Medulla oblongata (tissue), 1 donor: ENCODE data around the gene INSC.

ENCODE experiments used
- DNase-seq: peaks from one replicate; pipeline ENCODE4 v3.0.0-alpha.2; 2015; ENCODE audit errors: extremely low spot score

Gene INSC

GRCh38 chr11:15108592-15109130, 6.1 kb upstream of the INSC start:
- no peak for DNase-seq

- no peak for DNase-seq
These were observed 5.1 kb upstream of the INSC start for GRCh38 chr11:15109602-15110001.

- DNase-seq: no peak
These were observed 3.5 kb upstream of the INSC start for GRCh38 chr11:15111215-15111614.

GRCh38 chr11:15112131-15112541, 2.6 kb upstream of the INSC start:
- DNase-seq: no peak

- peak; percentile 18 for DNase-seq
These were observed 1.3 kb upstream of the INSC start for GRCh38 chr11:15113381-15113780.

GRCh38 chr11:15115686-15116085, 963 bp downstream of the INSC start:
- DNase-seq: no peak

GRCh38 chr11:15117751-15118150, 3.0 kb downstream of the INSC start:
- DNase-seq: peak; percentile 78

GRCh38 chr11:15118431-15118830, 3.7 kb downstream of the INSC start:
- no peak for DNase-seq

- DNase-seq: no peak
These were observed 4.6 kb downstream of the INSC start for GRCh38 chr11:15119352-15119751.

GRCh38 chr11:15119826-15120225, 5.1 kb downstream of the INSC start:
- no peak for DNase-seq

- no peak for DNase-seq
These were observed 9.1 kb downstream of the INSC start for GRCh38 chr11:15123849-15124248.

- no peak for DNase-seq
These were observed 9.8 kb downstream of the INSC start for GRCh38 chr11:15124528-15124927.

GRCh38 chr11:15127341-15127740, 12.6 kb downstream of the INSC start:
- DNase-seq: no peak

GRCh38 chr11:15128621-15129020, 13.9 kb downstream of the INSC start:
- no peak for DNase-seq

GRCh38 chr11:15136166-15136565, 21.4 kb downstream of the INSC start:
- no peak for DNase-seq

- DNase-seq: no peak
These were observed 24.5 kb downstream of the INSC start for GRCh38 chr11:15139096-15139770.

GRCh38 chr11:15139958-15140659, 25.4 kb downstream of the INSC start:
- no peak for DNase-seq

- no peak for DNase-seq
These were observed 26.7 kb downstream of the INSC start for GRCh38 chr11:15141381-15141780.

GRCh38 chr11:15142838-15143237, 28.1 kb downstream of the INSC start:
- DNase-seq: no peak

GRCh38 chr11:15143855-15144254, 29.1 kb downstream of the INSC start:
- DNase-seq: no peak

- no peak for DNase-seq
These were observed 29.6 kb downstream of the INSC start for GRCh38 chr11:15144347-15144746.

- no peak for DNase-seq
These were observed 30.4 kb downstream of the INSC start for GRCh38 chr11:15145151-15145550.

- peak; percentile 6 for DNase-seq
These were observed 30.9 kb downstream of the INSC start for GRCh38 chr11:15145615-15146014.
